Measurements from ENCODE around the gene CHIA. TPM values are rescaled to one million over a fixed set of nuclear protein-coding genes. Genes with fewer than 3 reads are reported as not detected.

CHIA gene
- not detected for total RNA-seq

DNA sequence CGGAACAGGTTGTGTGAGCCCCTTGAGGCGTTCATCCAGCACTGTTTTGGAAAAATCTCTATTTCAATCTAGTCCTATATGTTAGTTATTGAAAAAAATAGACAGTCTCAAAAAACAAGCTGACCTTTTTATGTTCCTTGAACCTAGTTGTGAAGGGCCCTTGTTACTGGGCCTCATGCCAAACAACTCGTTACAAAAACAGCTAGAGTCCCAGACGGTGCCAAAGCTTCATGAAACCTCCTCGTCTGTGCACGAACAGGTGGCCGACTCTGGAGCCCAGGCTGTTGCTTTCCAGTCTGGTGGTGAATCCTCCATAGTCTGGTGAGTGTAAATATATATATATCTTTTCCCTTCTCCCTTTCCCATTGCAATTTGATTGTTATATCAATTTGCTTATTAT lies at the start of gene CHIA:
Gene CHIA, plus strand, starts transcription at position 222 of the 400 bp plus-strand sequence. CDS start 19,617 bp downstream, outside the sequence.
- H3K27me3 Mint-ChIP-seq (ENCODE audit: low read depth), result no peaks in the 10 kb centered on the region
- no peak for DNase-seq
- H3K27ac Mint-ChIP-seq, result no peak within 1 kb of the TSS
- H3K36me3 Mint-ChIP-seq (ENCODE audit: insufficient read depth in 2 of 2), result no peaks in the 10 kb centered on the region
- peaks cover 9% of the 10 kb centered on the region for H3K4me1 Mint-ChIP-seq (ENCODE audit: low read depth)
- peaks cover 3 to 4% of the 10 kb centered on the region in 2 donors for H3K9me3 Mint-ChIP-seq
- no peak for ATAC-seq (replicated peaks in 1 of 2)
- no peak within 1 kb of the TSS for H3K4me3 Mint-ChIP-seq

DNA sequence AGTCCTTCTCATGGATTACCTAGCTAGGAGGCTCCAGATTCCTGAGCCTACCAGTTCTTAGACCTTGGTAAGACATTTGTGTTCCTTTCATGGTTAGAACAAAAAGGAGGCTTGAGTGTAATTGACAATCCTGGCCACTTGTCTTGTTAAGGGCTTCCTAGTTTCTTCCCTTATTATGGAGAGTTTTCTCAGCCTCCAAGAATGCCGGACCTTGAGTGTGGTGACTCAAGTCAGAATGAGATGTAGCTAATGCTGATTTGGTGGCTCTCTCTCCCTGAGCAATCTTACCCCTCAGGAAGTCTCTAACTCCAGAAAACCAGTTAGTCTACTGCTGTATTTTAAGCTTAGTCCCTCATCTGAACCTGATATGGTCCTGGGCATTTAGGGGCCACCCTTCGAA lies 48.9 kb upstream of the CHIA start:
- no peaks in the 10 kb centered on the region for H3K9me3 Mint-ChIP-seq

DNA sequence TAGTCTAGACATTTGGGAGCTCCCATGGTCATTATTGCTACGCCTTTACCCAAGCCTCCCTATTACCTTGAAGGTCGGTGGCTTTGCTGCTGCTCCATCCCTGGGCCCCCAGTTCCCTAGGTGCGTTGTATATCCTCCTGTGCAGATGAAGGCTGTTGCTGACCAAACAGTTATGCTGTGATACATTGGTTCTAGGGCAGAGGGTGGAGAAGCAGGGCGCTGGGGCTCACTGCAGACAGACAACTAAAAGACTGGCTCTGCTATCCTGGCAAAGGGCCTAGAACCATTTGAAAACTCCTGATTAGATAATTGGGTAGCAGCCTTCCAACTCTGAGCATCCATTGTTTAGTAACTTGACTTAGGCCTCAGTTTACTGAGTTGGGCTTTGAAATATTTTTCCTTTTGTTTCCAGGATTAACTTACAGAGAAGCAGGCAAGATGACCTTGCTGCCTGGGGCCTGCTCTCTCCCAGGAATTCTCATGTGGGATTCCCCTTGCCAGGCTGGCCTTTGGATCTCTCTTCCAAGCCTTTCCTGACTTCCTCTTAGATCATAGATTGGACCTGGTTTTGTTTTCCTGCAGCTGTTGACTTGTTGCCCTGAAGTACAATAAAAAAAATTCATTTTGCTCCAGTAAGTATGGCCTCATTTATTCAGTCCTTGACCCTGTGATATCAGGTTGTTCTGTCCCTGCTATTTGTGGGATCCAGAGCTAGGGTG lies 47.7 kb upstream of the CHIA start:
- H3K36me3 Mint-ChIP-seq (ENCODE audit: insufficient read depth in 2 of 2), result no peaks in the 10 kb centered on the region
- H3K27ac Mint-ChIP-seq, result no peak overlapping the region
- DNase-seq (no peak), ATAC-seq (replicated peaks in 1 of 2) (no peak)
- H3K9me3 Mint-ChIP-seq, result no peaks in the 10 kb centered on the region
- no peaks in the 10 kb centered on the region for H3K27me3 Mint-ChIP-seq (ENCODE audit: low read depth)
- no peaks in the 10 kb centered on the region for H3K4me1 Mint-ChIP-seq (ENCODE audit: low read depth)
- no peak overlapping the region for H3K4me3 Mint-ChIP-seq

More for the DNA sequence above, 48.9 kb upstream of the CHIA start:
- Mint-ChIP-seq H3K27me3 (ENCODE audit: low read depth) (no peaks in the 10 kb centered on the region), H3K27ac (no peak overlapping the region), H3K4me1 (ENCODE audit: low read depth) (no peaks in the 10 kb centered on the region), H3K4me3 (no peak overlapping the region), H3K36me3 (ENCODE audit: insufficient read depth in 2 of 2) (no peaks in the 10 kb centered on the region)
- DNase-seq (no peak), ATAC-seq (replicated peaks in 1 of 2) (no peak)

DNA sequence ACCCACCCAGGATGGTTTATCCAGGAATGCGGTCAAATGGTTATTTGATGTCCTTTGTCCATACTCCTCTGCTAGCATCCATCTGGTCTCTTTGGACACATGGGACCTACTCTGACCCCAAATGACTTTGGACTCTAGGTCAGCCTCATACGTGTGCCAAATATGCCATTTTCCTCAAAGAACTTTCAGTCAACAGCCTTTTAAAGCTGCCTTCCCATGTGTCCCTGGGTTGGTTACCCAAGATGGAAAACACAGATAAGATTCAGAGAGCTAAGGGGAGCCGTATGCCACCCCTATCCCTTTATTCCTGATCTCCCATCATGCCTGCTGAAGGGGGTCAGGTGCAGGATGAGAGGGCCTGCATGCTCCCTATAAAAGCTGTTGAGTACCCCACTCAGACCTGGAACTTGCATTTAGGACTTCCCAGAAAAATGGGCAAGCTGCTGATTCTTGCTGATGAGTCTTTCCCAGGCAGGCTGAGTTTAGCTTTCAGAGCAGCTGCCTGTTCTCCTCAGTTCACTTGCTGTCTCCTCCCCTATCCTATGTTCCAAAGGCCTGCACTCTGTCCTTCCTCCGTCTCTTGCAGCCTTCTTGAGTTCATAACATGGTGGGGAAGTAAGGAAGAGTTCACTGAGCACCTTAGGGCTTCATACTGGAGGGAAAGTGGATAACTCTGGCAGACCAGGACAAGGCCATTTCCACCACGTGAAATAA lies 43.4 kb upstream of the CHIA start:
- Mint-ChIP-seq H3K4me1 (ENCODE audit: low read depth) (peaks cover 16% of the 10 kb centered on the region), H3K36me3 (ENCODE audit: insufficient read depth in 2 of 2) (no peaks in the 10 kb centered on the region), H3K4me3 (no peak overlapping the region), H3K27me3 (ENCODE audit: low read depth) (no peaks in the 10 kb centered on the region), H3K9me3 (no peaks in the 10 kb centered on the region), H3K27ac (no peak overlapping the region)
- ATAC-seq (replicated peaks in 1 of 2) (no peak), DNase-seq (no peak)

- H3K4me3 Mint-ChIP-seq, result no peak overlapping the region
- no peaks in the 10 kb centered on the region for H3K27me3 Mint-ChIP-seq (ENCODE audit: low read depth)
- H3K9me3 Mint-ChIP-seq, result no peaks in the 10 kb centered on the region
- H3K27ac Mint-ChIP-seq, result no peak overlapping the region
- ATAC-seq (replicated peaks in 1 of 2) (no peak), DNase-seq (no peak)
- no peaks in the 10 kb centered on the region for H3K36me3 Mint-ChIP-seq (ENCODE audit: insufficient read depth in 2 of 2)
- H3K4me1 Mint-ChIP-seq (ENCODE audit: low read depth), result peaks cover 20% of the 10 kb centered on the region
These were observed 40.7 kb upstream of the CHIA start for GRCh38 chr1:111249960-111250359.

DNA sequence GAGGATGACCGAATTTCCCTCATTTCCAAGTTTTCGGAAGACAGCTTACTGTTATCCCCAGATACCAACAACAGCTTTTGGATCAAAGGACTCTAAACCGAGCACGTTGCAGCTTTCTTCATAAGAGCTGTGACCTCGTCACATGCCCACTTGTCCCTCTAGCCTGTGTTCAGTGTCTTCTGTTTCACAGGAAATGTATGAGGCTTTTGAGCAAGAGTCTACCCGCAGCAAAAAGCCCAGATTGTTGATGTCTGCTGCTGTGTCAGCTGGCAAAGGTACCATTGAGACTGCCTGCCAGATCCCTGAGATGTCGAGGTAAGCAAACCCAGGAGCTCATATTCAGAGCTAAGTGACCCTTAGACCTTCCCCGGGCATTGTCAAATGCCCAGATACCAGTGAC lies 39.1 kb upstream of the CHIA start:
- Mint-ChIP-seq H3K27ac (peak overlapping the region; percentile 66), H3K9me3 (no peaks in the 10 kb centered on the region), H3K36me3 (ENCODE audit: insufficient read depth in 2 of 2) (no peaks in the 10 kb centered on the region), H3K27me3 (ENCODE audit: low read depth) (no peaks in the 10 kb centered on the region), H3K4me1 (ENCODE audit: low read depth) (peaks cover 20% of the 10 kb centered on the region), H3K4me3 (no peak overlapping the region)
- DNase-seq (no peak), ATAC-seq (replicated peaks in 1 of 2) (peak in 1 of 2 donors; percentile 50)

- no peaks in the 10 kb centered on the region for H3K9me3 Mint-ChIP-seq
- ATAC-seq (replicated peaks in 1 of 2) (no peak), DNase-seq (no peak)
- peaks cover 20% of the 10 kb centered on the region for H3K4me1 Mint-ChIP-seq (ENCODE audit: low read depth)
- no peaks in the 10 kb centered on the region for H3K27me3 Mint-ChIP-seq (ENCODE audit: low read depth)
- H3K4me3 Mint-ChIP-seq, result no peak overlapping the region
- H3K27ac Mint-ChIP-seq, result no peak overlapping the region
- H3K36me3 Mint-ChIP-seq (ENCODE audit: insufficient read depth in 2 of 2), result no peaks in the 10 kb centered on the region
These were observed 37.9 kb upstream of the CHIA start for GRCh38 chr1:111252786-111253185.

- Mint-ChIP-seq H3K9me3 (no peaks in the 10 kb centered on the region), H3K27ac (no peak overlapping the region), H3K27me3 (ENCODE audit: low read depth) (no peaks in the 10 kb centered on the region), H3K4me3 (no peak overlapping the region), H3K4me1 (ENCODE audit: low read depth) (peaks cover 16% of the 10 kb centered on the region), H3K36me3 (ENCODE audit: insufficient read depth in 2 of 2) (no peaks in the 10 kb centered on the region)
- ATAC-seq (replicated peaks in 1 of 2) (no peak), DNase-seq (no peak)
These were observed 36.8 kb upstream of the CHIA start for GRCh38 chr1:111253876-111254275.

DNA sequence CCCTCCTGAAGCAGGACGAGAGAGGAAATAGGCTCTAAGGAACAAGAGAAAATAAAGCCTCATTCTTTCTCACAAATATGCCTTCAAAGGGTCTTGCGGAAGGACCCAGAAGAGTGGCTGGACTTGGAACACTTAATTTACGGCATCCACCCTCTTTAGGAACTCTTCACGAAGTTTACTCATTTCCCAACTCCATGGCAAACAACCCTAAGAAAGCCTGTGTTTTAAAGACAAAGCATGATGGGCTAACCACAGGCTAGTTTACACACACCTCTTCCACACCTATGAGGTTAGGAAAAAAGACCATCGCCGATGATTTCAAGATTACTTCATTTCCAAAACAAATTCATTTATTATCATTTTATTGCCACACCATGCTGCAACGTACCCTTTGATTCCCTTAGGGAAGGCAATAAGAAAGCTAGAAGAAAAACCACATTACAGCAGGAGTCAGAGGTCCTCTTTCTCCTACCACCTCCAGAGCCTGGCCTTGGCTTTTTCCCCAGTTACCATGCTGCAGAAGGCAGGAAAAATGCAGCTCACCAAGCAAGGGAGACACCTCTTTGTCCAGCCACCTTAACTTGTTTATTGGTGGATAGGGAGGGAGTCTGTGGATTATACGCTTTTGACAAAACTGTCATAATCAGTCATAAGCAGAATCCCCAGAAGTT lies 33.5 kb upstream of the CHIA start:
- H3K27ac Mint-ChIP-seq, result no peak overlapping the region
- ATAC-seq (replicated peaks in 1 of 2) (no peak), DNase-seq (no peak)
- H3K36me3 Mint-ChIP-seq (ENCODE audit: insufficient read depth in 2 of 2), result no peaks in the 10 kb centered on the region
- H3K4me1 Mint-ChIP-seq (ENCODE audit: low read depth), result peaks cover 5% of the 10 kb centered on the region
- no peaks in the 10 kb centered on the region for H3K9me3 Mint-ChIP-seq
- no peak overlapping the region for H3K4me3 Mint-ChIP-seq
- no peaks in the 10 kb centered on the region for H3K27me3 Mint-ChIP-seq (ENCODE audit: low read depth)

DNA sequence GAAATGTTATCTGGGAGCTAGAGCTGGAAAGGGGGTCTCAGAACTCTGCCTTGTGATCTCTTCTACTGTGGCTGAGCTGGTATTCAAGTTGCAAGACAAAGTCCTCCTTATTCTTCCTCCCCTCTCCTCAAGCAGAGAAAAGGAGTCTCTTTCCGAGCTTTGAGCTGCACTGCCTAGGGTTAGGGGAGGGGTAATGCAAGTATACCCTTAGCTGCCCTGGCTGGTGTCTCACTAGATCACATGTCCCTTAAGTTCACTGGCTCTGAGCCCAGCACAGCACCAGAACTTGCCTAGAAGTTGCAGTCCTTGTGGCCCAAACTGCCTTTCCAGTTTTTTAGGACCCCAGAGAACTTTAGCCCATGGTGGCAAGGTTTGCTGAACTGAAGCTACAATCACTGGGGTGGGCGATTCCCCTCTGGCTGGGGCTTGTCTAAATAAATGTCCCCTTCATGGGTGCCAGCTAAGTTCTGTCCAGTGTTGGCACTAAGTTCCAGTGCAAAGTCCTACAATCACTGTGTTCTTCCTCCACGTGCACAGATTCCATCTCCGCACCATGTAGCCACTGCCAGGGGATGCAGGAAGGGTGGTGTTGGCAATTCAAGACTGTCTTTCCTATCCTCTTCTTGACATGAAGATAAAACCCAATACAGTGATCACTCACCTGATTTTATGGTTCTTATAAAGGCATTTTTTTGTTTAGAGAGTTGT lies 22.7 kb upstream of the CHIA start:
- no peak overlapping the region for H3K4me3 Mint-ChIP-seq
- H3K4me1 Mint-ChIP-seq (ENCODE audit: low read depth), result peaks cover 15% of the 10 kb centered on the region
- peaks cover 2 to 6% of the 10 kb centered on the region in 2 donors for H3K36me3 Mint-ChIP-seq (ENCODE audit: insufficient read depth in 2 of 2)
- DNase-seq, result no peak
- H3K9me3 Mint-ChIP-seq, result peaks cover 7 to 8% of the 10 kb centered on the region in 2 donors
- peaks cover 34% of the 10 kb centered on the region for H3K27me3 Mint-ChIP-seq (ENCODE audit: low read depth)
- no peak overlapping the region for H3K27ac Mint-ChIP-seq
- ATAC-seq (replicated peaks in 1 of 2), result no peak

- DNase-seq, result no peak
- peaks cover 34% of the 10 kb centered on the region for H3K27me3 Mint-ChIP-seq (ENCODE audit: low read depth)
- ATAC-seq (replicated peaks in 1 of 2), result no peak
- peaks cover 24% of the 10 kb centered on the region for H3K4me1 Mint-ChIP-seq (ENCODE audit: low read depth)
- no peak overlapping the region for H3K4me3 Mint-ChIP-seq
- peaks cover 5 to 6% of the 10 kb centered on the region in 2 donors for H3K9me3 Mint-ChIP-seq
- no peak overlapping the region for H3K27ac Mint-ChIP-seq
- H3K36me3 Mint-ChIP-seq (ENCODE audit: insufficient read depth in 2 of 2), result peaks cover 2 to 6% of the 10 kb centered on the region in 2 donors
These were observed 20.7 kb upstream of the CHIA start for GRCh38 chr1:111269825-111270406.

DNA sequence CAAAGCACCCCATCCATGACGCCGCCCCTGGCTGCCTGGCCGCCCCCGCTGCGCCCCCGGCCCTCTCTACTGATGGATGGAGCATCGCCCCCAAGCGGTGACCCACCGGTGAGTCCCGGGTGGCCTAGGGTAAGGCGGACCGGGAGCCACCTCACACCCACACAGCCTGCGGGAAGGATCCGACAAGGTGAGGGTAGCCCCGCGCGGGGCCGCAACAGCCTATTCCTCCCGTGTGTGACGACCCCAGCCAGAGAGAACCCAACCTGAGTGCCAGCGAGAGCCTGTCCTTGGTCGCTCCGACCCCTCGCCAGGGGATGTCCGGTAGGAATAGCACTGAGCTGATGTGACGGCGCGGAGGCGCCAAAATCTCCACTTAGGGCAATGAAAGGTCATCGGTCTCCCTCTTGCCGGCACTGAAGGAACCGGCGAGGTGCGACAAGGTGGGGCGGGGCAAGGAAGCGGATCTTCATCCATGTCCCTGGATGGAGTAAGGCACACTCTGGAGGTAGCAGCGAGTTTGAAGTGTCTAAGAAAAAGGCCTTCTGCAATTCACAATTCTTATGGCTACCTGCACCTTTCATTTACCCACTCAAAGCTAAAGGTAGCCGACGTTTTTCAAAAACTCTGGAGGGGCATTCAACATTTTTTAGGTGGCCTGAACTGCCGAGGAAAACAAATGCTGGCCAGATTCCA lies 19.7 kb upstream of the CHIA start:
- DNase-seq, result peak in 1 of 2 donors; percentile 19
- Mint-ChIP-seq H3K27me3 (ENCODE audit: low read depth) (peaks cover 34% of the 10 kb centered on the region), H3K9me3 (peaks cover 2 to 5% of the 10 kb centered on the region in 2 donors), H3K27ac (no peak overlapping the region), H3K36me3 (ENCODE audit: insufficient read depth in 2 of 2) (peaks cover 2 to 4% of the 10 kb centered on the region in 2 donors), H3K4me1 (ENCODE audit: low read depth) (peaks cover 34% of the 10 kb centered on the region), H3K4me3 (peak overlapping the region; percentile 63 to 77)
- ATAC-seq (replicated peaks in 1 of 2), result peak in 1 of 2 donors; percentile 11
